HCEC 1CT (cell line): ENCODE data around the gene PGAP6.
"Not testable (repeated sequence)": the region's sequence is repeated elsewhere in the genome, so short reads cannot be mapped to it uniquely, and the experiment has no call there.

Experiments used
- DNase-seq: peaks from one replicate; pipeline ENCODE4 v3.0.0-alpha.2; 2017

PGAP6 gene

DNA sequence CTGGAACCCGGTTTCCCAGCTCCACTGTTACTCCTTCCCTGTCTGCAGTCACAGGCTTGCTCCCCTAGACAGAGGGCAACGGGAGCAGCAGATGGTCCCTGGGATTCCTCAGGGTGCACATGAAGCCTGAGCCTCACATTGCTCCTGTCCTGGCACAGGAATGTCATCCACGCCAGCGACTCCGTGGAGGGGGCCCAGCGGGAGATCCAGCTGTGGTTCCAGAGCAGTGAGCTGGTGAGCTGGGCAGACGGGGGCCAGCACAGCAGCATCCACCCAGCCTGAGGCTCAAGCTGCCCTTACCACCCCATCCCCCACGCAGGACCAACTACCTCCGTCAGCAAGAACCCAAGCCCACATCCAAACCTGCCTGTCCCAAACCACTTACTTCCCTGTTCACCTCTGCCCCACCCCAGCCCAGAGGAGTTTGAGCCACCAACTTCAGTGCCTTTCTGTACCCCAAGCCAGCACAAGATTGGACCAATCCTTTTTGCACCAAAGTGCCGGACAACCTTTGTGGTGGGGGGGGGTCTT lies 18.3 kb upstream of the PGAP6 start:
- no peak for DNase-seq

DNA sequence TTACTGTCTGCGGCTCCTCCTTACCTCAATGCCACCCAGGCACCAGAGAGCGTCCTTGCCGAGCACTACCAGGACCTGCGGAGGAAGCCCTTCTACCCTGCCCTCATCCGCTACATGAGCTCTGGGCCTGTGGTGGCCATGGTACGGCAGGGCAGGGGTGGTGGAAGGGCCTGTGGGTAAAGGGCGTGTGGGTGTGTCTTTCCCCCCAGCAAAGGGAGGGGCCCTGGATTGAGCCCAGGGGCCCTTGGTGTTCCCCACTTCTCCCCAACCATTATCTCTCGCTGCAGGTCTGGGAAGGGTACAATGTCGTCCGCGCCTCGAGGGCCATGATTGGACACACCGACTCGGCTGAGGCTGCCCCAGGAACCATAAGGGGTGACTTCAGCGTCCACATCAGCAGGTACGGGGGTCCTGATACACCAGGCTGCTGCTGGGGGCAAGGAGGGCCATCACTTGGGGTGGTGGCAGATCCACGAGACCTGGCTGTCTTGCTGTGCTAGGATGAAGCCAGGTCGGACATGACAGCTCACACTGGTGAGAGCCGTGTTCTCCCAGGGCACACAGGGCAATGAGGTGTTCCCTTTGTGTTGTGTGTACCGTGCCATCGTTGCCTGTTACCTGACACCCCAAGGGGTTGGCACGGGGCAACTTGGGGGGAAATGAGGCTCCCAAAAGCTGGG lies 17.7 kb upstream of the PGAP6 start:
- no peak for DNase-seq

DNA sequence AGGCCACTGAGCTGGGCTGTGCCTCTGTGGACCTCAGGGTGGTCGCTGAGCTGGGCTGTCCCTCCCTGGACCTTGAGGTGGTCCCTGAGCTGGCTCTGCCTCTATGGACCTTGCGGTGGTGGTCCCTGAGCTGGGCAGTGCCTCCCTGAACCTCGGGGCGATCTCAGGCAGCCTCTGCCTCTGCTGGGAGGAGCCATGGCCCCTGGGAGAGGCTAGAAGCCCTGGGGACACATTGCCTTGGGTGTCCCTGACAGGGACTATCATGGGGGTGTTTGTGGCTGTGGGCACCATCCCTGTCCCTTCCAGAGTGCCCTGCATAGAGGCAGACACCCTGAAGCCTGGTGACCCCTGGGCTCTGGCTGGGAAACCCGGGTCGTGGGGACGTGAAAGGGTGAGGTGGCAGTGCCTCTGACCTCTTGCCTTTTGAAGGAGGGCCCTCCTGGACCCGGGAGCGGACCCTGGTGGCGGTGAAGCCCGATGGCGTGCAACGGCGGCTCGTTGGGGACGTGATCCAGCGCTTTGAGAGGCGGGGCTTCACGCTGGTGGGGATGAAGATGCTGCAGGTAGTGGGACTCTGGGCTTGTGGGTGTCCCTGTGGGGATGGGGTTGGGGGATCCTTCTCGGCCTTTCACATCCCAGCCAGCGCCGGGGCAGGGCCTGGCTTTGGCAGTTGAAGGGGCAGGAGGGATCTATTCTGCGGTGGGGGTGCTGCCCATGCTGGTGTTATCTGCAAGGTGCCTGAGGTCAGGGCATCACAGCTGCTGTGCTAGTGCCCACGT lies 17.0 kb upstream of the PGAP6 start:
- DNase-seq: no peak

DNA sequence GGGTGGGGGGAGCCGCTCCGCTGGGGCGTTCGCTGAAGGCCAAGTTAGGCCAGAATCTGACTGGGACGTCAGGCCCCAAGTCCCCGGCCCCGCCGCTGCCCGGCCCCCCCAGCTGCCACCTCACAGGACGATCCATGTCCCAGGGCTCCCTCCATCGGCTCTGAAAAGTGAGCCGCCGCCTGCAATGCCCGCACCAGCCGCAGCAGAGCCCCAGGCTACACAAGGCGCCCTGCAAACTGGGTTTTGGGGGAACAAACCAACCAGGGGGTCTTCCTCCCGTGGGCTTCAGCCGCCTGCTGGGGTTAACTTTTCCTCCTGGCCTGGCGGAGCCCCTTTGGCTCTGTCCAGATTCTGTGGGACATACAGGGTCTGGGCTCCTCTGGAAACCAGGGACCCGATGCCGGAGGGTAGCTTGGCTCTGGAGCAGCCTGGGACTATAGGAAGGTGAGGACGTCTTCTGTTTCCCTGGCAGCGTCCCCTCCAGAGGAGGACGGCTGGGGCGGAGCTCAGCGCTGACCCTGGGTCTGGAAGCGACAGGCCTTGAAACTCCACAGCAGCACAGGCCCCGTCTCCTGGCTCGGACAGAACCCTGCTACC lies 16.1 kb upstream of the PGAP6 start:
- DNase-seq: peak; percentile 68

DNA sequence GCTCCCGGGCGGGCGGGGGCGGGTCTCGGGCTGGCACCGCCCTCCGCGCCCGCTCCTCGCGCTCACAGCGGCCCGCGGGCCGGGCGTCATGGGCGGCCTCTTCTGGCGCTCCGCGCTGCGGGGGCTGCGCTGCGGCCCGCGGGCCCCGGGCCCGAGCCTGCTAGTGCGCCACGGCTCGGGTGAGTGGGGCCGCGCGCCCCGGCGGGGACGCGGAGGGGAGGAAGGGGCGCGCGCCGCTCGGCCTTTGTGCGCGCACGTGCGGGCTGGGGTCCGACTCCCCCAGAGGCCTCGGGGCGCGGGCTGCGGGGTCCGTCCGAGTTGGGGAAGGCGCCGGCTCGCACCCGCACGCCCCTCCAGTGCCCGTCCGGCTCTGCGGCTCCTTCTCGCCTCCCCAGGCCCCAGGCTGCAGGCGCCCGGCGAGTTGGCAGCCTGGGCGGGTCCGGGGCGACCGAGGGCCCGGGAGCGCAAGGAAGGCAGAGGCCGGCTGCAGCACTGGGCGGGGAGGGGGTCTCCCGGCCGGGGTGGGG lies 15.4 kb upstream of the PGAP6 start, which contains the start of gene NME4:
Gene NME4 (plus strand): TSS at position 65 of the 527 bp plus-strand sequence. CDS start 24 bp downstream, at position 89.
- peak; percentile 23 for DNase-seq

DNA sequence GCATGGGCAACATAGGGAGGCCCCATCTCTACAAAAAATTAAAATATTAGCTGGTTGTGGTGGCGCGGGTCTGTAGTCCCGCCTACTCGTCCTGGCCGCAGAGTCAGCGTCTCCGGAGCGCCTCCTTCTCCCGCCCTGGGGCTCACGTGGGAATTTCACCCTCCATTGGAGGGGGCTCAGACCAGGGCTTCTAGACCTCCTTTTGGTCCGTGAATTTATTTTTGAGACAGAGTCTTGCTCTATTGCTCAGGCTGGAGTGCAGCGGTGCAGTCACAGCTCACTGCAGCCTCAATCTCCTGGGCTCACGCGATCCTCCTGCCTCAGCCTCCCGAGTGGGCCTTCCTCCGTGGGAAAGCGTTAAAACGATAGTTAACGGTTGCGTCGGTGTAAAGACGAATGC lies 14.8 kb upstream of the PGAP6 start:
- peak; percentile 48 for DNase-seq

DNA sequence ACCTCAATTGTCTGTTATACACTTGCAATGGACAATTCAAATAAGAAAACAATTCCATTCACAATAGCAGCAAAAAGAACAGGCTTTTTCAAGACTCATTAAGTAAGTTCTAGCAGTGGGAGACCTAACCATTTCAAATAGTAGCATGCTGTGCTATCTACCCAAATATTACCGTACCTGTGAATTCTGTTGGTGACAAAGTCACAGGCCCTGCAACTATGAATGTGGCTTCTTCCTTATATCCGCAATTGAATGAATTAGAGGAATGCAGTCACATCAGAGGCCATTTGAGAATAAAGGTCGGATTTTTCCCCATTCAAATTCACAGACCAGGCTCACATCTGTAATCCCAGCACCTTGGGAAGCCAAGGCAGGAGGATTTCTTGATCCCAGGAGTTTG lies 14.4 kb upstream of the PGAP6 start:
- DNase-seq: no peak

DNA sequence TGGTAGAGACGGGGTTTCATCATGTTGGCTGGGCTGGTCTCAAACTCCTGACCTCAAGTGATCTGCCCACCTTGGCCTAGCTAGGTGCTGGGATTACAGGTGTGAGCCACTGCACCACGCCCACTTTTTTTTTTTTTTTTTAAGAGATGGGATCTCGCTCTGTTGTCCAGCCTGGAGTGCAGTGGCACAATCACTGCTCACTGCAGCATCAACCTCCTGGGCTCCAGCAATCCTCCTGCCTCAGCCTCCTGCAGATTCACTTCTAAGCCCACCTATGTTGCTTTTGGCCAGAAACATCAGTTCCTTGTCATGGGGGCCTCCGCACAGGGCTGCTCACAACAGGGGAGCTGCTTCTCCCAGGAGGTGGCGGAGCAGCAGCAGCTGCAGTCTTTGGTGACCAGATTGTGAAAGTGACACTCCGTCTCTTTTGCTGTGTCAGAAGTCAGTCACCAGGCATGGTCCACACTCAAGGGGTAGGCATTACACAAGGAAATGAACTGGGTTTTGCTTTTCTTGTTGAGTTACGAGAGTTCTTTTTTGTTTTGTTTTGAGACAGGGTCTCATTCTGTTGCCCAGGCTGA lies 10.8 kb upstream of the PGAP6 start:
- no peak for DNase-seq

DNA sequence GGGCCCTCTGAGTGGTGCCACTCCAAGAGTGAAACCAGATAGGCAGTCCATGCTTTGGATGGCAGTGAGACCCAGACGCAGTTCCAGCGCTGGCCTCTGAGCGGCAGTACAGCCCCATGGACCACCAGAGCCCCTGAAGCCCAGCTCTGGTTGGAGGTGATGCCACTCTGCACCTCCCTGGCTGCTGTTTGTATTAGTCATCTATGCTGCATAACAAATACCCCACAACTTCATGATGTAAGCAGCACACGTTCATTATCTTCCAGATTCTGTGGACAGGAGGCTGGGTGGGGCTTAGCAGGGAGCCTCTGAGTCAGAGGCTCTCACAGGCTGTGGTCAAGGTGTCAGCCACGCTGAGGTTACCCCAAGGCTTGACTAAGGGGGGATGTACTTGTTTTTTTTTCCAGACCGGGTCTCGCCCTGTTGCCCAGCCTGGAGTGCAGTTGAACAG lies 10.1 kb upstream of the PGAP6 start:
- DNase-seq: peak; percentile 78

DNA sequence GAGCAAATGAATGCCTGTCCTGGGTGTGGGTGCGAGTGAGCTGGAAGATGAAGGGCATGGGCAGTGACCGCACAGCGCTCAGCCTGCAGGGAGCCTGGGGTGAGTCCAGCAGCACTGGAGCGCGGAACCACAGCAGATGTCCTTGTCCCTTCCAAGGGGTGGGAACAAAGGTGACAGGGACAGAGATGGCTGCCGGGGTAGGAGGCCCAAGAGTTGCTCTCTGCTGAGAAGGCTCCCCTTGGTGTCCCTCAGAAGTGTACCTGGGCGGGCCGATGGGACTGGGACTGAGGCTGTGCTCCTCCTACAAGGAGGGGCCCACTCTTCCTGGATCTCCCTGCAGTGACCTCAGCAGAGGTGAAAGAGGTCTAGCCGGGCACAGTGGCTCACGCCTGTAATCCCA lies 7.6 kb upstream of the PGAP6 start:
- DNase-seq: no peak

DNA sequence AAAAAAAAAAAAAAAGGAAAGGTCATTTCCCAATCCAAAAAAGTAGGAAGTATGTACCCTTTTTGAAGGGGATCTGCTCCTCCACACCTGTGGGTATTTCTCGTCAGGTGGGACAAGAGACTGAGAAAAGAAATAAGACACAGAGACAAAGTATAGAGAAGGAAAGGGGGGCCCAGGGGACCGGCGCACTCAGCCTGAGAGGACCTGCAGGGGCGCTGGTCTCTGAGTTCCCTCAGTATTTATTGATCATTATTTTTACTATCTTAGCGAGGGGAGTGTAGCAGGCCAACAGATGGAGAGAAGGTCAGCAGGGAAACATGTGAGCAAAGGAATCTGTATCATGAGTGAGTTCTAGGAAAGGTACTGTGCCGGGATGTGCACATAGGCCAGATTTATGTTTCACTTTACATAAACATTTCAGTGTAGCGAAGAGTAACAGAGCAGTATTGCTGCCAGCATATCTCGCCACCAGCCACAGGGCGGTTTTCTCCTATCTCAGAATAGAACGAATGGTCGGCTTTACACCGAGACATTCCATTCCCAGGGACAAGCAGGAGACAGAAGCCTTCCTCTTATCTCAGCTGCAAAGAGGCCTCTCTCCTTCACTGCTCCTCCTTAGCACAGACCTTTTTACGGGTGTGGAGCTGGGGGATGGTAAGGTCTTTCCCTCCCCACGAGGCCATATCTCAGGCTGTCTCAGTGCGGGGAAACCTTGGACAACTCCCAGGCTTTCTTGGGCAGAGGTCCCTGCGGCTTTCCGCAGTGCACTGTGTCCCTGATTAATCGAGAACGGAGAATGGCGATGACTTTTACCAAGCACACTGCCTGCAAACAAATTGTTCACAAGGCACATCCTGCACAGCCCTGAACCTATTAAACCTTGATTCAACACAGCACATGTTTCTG lies 6.2 kb upstream of the PGAP6 start:
- DNase-seq: not testable (repeated sequence)

DNA sequence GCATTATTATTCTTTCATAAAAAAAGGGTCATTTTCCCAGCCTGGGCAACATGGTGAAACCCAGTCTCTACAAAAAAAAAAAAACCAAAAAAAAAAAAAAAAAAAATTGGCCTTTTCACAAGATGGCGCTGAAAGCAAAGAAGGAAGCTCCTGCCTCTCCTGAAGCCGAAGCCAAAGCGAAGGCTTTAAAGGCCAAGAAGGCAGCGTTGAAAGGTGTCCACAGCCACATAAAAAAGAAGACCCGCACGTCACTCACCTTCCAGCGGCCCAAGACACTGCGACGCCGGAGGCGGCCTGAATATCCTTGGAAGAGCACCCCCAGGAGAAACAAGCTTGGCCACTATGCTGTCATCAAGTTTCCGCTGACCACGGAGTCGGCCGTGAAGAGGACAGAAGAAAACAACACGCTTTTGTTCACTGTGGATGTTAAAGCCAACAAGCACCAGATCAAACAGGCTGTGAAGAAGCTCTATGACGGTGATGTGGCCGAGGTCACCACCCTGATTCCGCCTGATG lies 4.9 kb upstream of the PGAP6 start:
- no peak for DNase-seq

DNA sequence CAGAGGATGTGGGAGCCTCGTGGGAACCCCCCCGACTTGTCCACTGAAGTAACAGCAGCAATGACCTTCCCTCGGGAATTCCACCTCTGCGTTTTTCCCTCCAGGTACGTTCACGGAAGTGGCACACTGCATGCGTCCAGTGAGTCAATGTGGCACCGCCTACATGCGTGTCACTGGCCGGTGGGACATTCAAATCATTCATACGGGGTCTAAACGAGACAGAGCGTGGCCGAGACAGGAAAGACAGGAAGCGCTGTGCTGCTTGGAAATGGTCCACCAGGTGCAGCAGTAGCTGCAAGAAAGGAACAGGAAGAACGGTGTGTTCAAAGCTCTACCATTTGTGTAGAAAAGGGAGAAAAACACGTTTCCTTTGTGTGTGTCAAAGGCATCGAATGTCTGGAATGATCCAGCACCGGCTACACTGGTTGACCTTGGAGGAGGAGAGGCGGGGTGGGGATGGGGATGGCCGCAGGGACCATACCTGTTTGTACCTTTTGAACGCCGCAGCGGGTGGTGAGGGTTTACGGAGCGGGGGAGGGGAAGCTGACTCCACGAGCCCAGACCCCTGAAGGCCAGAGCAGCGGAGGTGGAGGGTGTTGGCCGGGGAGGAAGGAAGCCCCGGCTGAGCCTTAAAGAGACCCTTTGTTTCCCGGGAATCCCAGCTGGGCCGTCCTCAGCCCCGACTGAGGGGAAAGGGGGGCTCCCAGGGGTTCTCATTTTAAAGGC lies 1.7 kb upstream of the PGAP6 start:
- no peak for DNase-seq

DNA sequence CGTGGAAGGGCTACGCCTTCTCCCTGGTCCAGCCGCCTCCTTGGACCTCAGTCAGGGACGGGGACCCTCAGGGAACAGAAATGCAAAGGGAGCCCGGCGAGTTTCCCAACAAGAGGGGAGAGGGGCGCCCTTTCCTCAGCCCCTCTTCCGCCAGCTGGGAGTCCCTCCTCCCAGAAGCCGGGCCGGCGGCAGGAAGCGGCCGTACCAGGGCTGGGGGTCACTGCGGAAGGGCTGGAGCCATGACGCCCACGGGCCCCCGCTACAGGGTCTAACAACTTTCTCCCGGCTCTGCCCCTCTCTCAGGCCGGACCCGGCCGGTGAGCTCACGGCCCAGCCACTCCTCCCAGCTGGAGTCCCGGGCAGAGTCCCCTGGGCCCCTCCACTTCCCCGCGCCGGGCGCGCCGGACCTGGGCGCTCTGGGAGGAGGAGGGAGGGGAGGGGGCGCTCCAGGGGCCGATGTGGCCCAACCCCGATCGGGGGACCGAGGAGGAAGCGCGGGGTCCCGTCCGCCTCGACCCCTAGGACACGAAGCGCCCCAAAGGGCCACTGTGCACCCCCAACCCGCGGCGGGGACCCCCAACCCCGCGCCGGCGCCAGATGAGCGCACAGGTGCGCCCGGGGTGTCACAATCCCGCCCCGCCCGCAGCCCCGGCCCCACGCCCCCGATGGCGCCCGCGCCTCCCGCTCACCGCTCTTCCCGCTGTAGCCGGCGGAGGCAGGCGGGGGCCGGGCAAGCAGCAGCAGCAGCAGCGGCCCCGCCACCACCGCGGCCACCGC lies 578 bp downstream of the PGAP6 start:
- DNase-seq: peak; percentile 18

DNA sequence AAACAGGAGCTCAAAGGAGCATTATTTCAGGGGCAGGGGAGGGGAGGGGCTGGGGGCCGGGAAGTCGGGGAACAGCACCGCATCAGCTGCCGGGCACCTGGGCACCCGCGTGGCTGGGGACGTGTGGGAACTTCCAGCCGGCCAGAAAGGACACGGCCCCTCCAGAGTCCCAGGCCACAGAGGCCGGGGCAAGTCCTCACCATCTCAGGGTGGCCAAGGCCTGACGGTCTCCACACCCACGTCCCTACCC lies 1.1 kb downstream of the PGAP6 start:
- DNase-seq: no peak

DNA sequence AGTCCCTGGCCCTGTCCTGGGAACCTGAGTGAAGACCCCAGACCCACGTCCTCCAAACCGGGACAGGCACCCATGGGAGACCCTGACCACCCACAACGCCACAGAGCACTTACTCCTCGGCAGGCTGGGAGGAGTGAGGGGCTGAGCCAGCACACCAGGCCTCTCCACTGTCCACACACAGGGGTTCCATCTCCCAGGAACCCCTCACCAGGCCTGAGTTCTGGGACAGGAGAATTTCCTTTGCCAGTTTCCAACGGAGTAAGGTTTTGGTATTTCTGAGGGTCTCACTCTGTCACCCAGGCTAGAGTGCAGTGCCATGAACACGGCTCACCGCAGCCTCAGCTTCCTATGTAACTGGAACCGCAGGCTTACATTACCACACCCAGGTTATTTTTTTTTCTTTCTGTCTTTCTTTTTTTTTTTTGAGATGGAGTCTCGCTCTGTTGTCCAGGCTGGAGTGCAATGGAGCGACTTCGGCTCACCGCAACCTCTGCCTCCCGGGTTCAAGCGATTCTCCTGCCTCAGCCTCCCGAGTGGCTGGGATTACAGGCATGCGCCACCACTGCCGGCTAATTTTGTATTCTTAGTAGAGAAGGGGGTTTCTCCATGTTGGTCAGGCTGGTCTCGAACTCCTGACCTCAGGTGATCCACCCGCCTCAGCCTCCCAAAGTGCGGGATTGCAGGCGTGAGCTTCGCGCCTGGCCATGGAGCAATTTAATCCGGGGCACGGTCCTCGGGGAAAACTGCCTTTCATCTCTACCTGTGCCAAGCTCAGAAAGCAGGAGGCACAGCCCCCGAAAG lies 1.6 kb downstream of the PGAP6 start:
- no peak for DNase-seq

DNA sequence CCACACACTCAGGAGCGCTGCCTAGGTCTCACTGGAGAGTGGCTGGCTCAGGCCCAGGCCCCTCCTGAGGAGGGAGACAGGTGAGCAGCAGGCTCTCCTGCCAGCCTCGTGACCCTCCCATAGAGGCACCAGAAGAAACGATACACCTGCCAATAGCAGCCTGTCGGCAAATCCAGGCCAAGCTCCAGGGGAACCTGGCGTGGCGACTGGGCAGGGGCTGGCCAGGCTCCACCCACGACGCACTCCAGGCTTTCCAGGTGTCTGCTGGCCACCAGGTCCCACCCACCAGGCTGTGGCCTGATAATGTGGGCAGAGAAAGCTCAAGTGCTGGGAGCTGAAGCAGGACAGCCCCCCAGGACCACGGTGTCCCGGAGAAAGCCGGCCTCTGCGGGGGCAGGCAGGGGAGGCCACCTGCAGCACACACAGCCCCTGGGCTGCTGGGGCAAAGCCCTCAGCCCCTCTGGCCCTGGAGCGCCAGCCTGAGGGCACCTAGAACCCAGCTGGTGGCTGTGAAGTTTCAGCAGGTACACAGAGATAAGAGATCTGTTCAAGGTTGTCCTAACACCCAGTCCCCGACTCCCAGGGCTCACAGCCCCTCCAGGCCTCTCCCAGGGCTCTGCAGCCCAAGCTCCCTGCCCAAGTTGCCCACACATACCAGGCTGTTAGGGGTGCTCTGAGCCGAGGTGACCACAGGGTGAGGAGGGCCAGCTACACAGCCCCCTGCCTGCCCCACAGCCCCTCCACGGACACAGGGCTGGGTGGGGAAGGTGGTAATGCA lies 2.4 kb downstream of the PGAP6 start:
- DNase-seq: no peak

DNA sequence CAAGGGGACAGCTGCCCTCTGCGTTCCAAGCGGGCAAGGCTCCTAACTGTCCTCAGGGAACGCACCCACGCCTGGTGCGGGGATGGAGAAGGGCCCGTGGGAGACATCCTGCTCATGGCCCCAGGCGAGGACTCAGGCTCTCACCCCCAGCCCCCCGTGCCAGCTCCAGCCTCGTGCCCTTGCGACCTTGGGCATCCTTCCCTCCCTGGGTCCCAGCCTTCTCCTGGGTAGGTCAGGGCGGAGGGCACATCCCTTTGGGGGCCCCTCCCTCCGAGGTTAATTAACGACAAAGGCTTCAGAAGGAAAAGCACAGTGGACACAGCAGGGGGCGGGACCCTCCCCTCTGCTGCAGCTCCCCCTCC lies 3.0 kb downstream of the PGAP6 start:
- no peak for DNase-seq
